ENCODE data around the gene SF3B6.

The SF3B6 gene

GRCh38 chr2:24087032-24087431 lies 10.9 kb upstream of the SF3B6 start:
- no peak for DNase-seq (ENCODE audit: low read depth in 1 of 2, low spot score in 1 of 2)
- TF ChIP-seq REST (IDR thresholded peaks at IDR 0.05; ENCODE audit: insufficient replicate concordance, low read depth) (no peak), GABPA (IDR thresholded peaks at IDR 0.05; ENCODE audit: low read depth) (no peak), CTCF (IDR thresholded peaks at IDR 0.05; ENCODE audit: insufficient read depth, low read length) (no peak), SPI1 (IDR thresholded peaks at IDR 0.05; ENCODE audit: borderline replicate concordance, low read depth) (no peak), POLR2AphosphoS5 (IDR thresholded peaks at IDR 0.05; ENCODE audit: low read depth) (no peak)
- Histone ChIP-seq H3K27ac (replicated peaks) (no peak overlapping the region), H3K27me3 (ENCODE audit: insufficient read depth, poor library complexity, severe bottlenecking) (no peaks in the 10 kb centered on the region), H3K4me3 (replicated peaks; ENCODE audit: insufficient read depth, low read length) (no peak overlapping the region)

GRCh38 chr2:24086241-24086640 lies 10.1 kb upstream of the SF3B6 start:
- H3K27me3 ChIP-seq (ENCODE audit: insufficient read depth, poor library complexity, severe bottlenecking), result no peaks in the 10 kb centered on the region
- H3K4me3 ChIP-seq (replicated peaks; ENCODE audit: insufficient read depth, low read length), result no peak overlapping the region
- TF ChIP-seq REST (IDR thresholded peaks at IDR 0.05; ENCODE audit: insufficient replicate concordance, low read depth) (no peak), CTCF (IDR thresholded peaks at IDR 0.05; ENCODE audit: insufficient read depth, low read length) (no peak), POLR2AphosphoS5 (IDR thresholded peaks at IDR 0.05; ENCODE audit: low read depth) (no peak), GABPA (IDR thresholded peaks at IDR 0.05; ENCODE audit: low read depth) (no peak), SPI1 (IDR thresholded peaks at IDR 0.05; ENCODE audit: borderline replicate concordance, low read depth) (no peak)
- no peak for DNase-seq (ENCODE audit: low read depth in 1 of 2, low spot score in 1 of 2)
- H3K27ac ChIP-seq (replicated peaks), result no peak overlapping the region

- no peak overlapping the region for H3K27ac ChIP-seq (replicated peaks)
Observed at GRCh38 chr2:24085200-24085489, 9.0 kb upstream of the SF3B6 start.

More at GRCh38 chr2:24085200-24085489, 9.0 kb upstream of the SF3B6 start:
- H3K4me3 ChIP-seq (replicated peaks; ENCODE audit: insufficient read depth, low read length), result no peak overlapping the region
- no peak for TF ChIP-seq CTCF (IDR thresholded peaks at IDR 0.05; ENCODE audit: insufficient read depth, low read length)
- no peak for TF ChIP-seq POLR2AphosphoS5 (IDR thresholded peaks at IDR 0.05; ENCODE audit: low read depth)
- no peak for DNase-seq (ENCODE audit: low read depth in 1 of 2, low spot score in 1 of 2)
- H3K27me3 ChIP-seq (ENCODE audit: insufficient read depth, poor library complexity, severe bottlenecking), result no peaks in the 10 kb centered on the region

Data from HL-60 (cell line).